A673 (cell line): ENCODE results near the gene TMED10. TPM values are rescaled to one million over a fixed set of nuclear protein-coding genes. Genes with fewer than 3 reads are reported as not detected.

Source experiments
- BruUV-seq: library from RNA; stranded (reverse); fragments of 400-500 nt; replicated peaks from 2 replicates; lab custom pipeline; 2021; lab: Mats Ljungman, UMichigan
- CTCF ChIA-PET: fragments of 300-600 bp; sonication (Branson Sonifier 250); formaldehyde crosslinking; loops from one replicate; lab custom pipeline; 2022; ENCODE audit warnings: antibody characterized with exemption; lab: Charles Lee
- POLR2A ChIA-PET: fragments of 300-600 bp; sonication (Branson Sonifier 250); formaldehyde crosslinking; loops from one replicate; lab custom pipeline; 2022; ENCODE audit warnings: antibody characterized with exemption; ENCODE audit not compliant: low non-redundant PET; lab: Charles Lee
- DNase-seq: peaks from one replicate; pipeline ENCODE4 v3.0.0-alpha.2; 2015; ENCODE audit warnings: low spot score
- H3K27ac ChIP-seq: fragments of 200-600 bp; sonication (generic); 2 replicates; pipeline ENCODE4 v1.5.1; 2016; ENCODE audit warnings: mixed run types, low read depth, mild to moderate bottlenecking, mixed read lengths, antibody characterized with exemption, low read length; ENCODE audit not compliant: poor library complexity, severe bottlenecking
- H3K27me3 ChIP-seq: fragments of 200-600 bp; sonication (generic); replicated peaks from 2 replicates; pipeline ENCODE4 v1.6.1; 2017; ENCODE audit warnings: mixed run types, low read depth, mild to moderate bottlenecking, mixed read lengths, antibody characterized with exemption, low read length; ENCODE audit not compliant: insufficient read depth, poor library complexity
- H3K36me3 ChIP-seq: fragments of 200-600 bp; sonication (generic); 2 replicates; pipeline ENCODE4 v1.6.1; 2016; ENCODE audit warnings: mixed run types, mild to moderate bottlenecking, mixed read lengths, antibody characterized with exemption, low read length; ENCODE audit not compliant: insufficient read depth, poor library complexity, severe bottlenecking
- H3K4me1 ChIP-seq: fragments of 200-600 bp; sonication (generic); 2 replicates; pipeline ENCODE4 v1.6.1; 2017; ENCODE audit warnings: mixed run types, mild to moderate bottlenecking, mixed read lengths, antibody characterized with exemption, low read length; ENCODE audit not compliant: insufficient read depth, poor library complexity, severe bottlenecking
- H3K4me3 ChIP-seq: fragments of 200-600 bp; sonication (generic); 2 replicates; pipeline ENCODE4 v1.5.1; 2016; ENCODE audit warnings: low read depth, mixed run types, mild to moderate bottlenecking, mixed read lengths, low read length; ENCODE audit not compliant: poor library complexity, severe bottlenecking
- H3K9me3 ChIP-seq: fragments of 200-600 bp; sonication (generic); 2 replicates; pipeline ENCODE4 v1.6.1; 2016; ENCODE audit warnings: mixed run types, low read depth, mild to moderate bottlenecking, mixed read lengths, antibody characterized with exemption, low read length; ENCODE audit not compliant: poor library complexity, severe bottlenecking
- CTCF ChIP-seq: fragments of 300-800, 200-600 bp; sonication (generic); conservative IDR thresholded peaks from 2 replicates; pipeline ENCODE4 v1.5.1; 2017; ENCODE audit warnings: low read depth, mild to moderate bottlenecking, antibody characterized with exemption, low read length, moderate library complexity, mixed read lengths
- EZH2 ChIP-seq: fragments of 200-600 bp; sonication (generic); IDR thresholded peaks from 2 replicates; pipeline ENCODE4 v1.6.1; 2017; ENCODE audit warnings: borderline replicate concordance, low read depth, mild to moderate bottlenecking, mixed read lengths, antibody characterized with exemption, low read length; ENCODE audit not compliant: poor library complexity, severe bottlenecking
- intact Hi-C: fragments of 100-400 bp; cut with micrococcal nuclease; formaldehyde crosslinking; loops from one replicate; pipeline ENCODE4 v1.10.0; 2022; ENCODE audit not compliant: unreplicated experiment
- total RNA-seq: library from RNA; stranded (reverse); gene quantifications from 2 replicates; pipeline ENCODE4 v1.2.3, GENCODE V29; 2021

The TMED10 gene
- total RNA-seq, 1 experiment from 2014 or later, result 275 TPM

GRCh38 chr14:75164809-75165208 is 11.6 kb downstream of the TMED10 start:
- Histone ChIP-seq H3K27me3 (no peaks in the 10 kb centered on the region), H3K4me3 (no peak overlapping the region), H3K27ac (no peak overlapping the region), H3K9me3 (no peaks in the 10 kb centered on the region), H3K4me1 (peaks cover 10% of the 10 kb centered on the region), H3K36me3 (no peaks in the 10 kb centered on the region)
- DNase-seq, result no peak
- no TSS peak for BruUV-seq
- intact Hi-C loops, result no loop called here
- POLR2A ChIA-PET, result no interaction called here
- no peak for TF ChIP-seq CTCF
- no peak for TF ChIP-seq EZH2
- CTCF ChIA-PET, result no interaction called here

GRCh38 chr14:75163677-75164076 is 12.7 kb downstream of the TMED10 start:
- TF ChIP-seq EZH2, result no peak
- no peak for TF ChIP-seq CTCF
- POLR2A ChIA-PET, result no interaction called here
- CTCF ChIA-PET, result no interaction called here

GRCh38 chr14:75162631-75163030 is 13.8 kb downstream of the TMED10 start:
- intact Hi-C loops, result no loop called here
- ChIA-PET POLR2A (no interaction called here), CTCF (no interaction called here)
- H3K4me1 ChIP-seq, result peaks cover 10% of the 10 kb centered on the region
- no peak overlapping the region for H3K27ac ChIP-seq
- H3K36me3 ChIP-seq, result no peaks in the 10 kb centered on the region
- no TSS peak for BruUV-seq
- no peaks in the 10 kb centered on the region for H3K9me3 ChIP-seq
- no peak for DNase-seq
- H3K27me3 ChIP-seq, result no peaks in the 10 kb centered on the region
- TF ChIP-seq CTCF (no peak), EZH2 (no peak)
- no peak overlapping the region for H3K4me3 ChIP-seq

More at GRCh38 chr14:75163677-75164076, 12.7 kb downstream of the TMED10 start:
- no peak for DNase-seq
- Histone ChIP-seq H3K9me3 (no peaks in the 10 kb centered on the region), H3K36me3 (no peaks in the 10 kb centered on the region), H3K27me3 (no peaks in the 10 kb centered on the region), H3K27ac (no peak overlapping the region), H3K4me3 (no peak overlapping the region), H3K4me1 (peaks cover 10% of the 10 kb centered on the region)
- intact Hi-C loops, result no loop called here
- no TSS peak for BruUV-seq
